Thoracic aorta (tissue), 2 donors: ENCODE data around the gene TUBG1. TPM values are rescaled to one million over a fixed set of nuclear protein-coding genes. Genes with fewer than 3 reads are reported as not detected.
"Not testable (repeated sequence)": the region's sequence is repeated elsewhere in the genome, so short reads cannot be mapped to it uniquely, and the experiment has no call there.

Source experiments
- ATAC-seq: fragments of 150-250 bp; one replicate; pipeline ENCODE4 v1.8.0; 2017; ENCODE audit warnings: low read depth; ENCODE audit not compliant: insufficient number of reproducible peaks, low FRiP score
- DNase-seq: peaks from one replicate; pipeline ENCODE4 v3.0.0-alpha.2; 2020; ENCODE audit warnings: low spot score
- H3K27ac ChIP-seq, 2 donors: fragments of 200-600 bp; sonication (generic); 1 replicate in 1 of 2; 2 replicates in 1 of 2; pipeline ENCODE4 v1.5.1; 2016; ENCODE audit warnings: mild to moderate bottlenecking in 2 of 2, moderate library complexity in 2 of 2
- H3K27me3 ChIP-seq: fragments of 200-600 bp; sonication (generic); replicated peaks from 2 replicates; pipeline ENCODE4 v1.6.0; 2016; ENCODE audit warnings: mild to moderate bottlenecking; ENCODE audit not compliant: insufficient read depth
- H3K36me3 ChIP-seq: fragments of 200-600 bp; sonication (generic); one replicate; pipeline ENCODE4 v1.5.1; 2016
- H3K4me1 ChIP-seq, 2 donors: fragments of 200-600 bp; sonication (generic); 1 replicate in 1 of 2; 2 replicates in 1 of 2; pipeline versions ENCODE4 v1.5.1 to v1.6.0; 2016; ENCODE audit warnings: low read depth in 2 of 2, mild to moderate bottlenecking in 1 of 2; ENCODE audit not compliant: control insufficient read depth in 1 of 2
- H3K4me3 ChIP-seq: fragments of 200-600 bp; sonication (generic); 2 replicates; pipeline ENCODE4 v1.5.1; 2016; ENCODE audit warnings: mild to moderate bottlenecking
- H3K9me3 ChIP-seq: fragments of 200-600 bp; sonication (generic); 2 replicates; pipeline ENCODE4 v1.5.1; 2016
- CTCF ChIP-seq: fragments of 200-600 bp; sonication (generic); IDR thresholded peaks from one replicate; pipeline ENCODE4 v1.5.1; 2019; ENCODE audit warnings: antibody characterized with exemption
- total RNA-seq, 2 donors: library from RNA; depleted of rRNA; stranded (reverse); fragments of >200 nt; gene quantifications; one replicate each; pipeline versions ENCODE4 v1.1.0 to v1.2.3, GENCODE V29; 2016

Gene TUBG1
- total RNA-seq, 2 donors from 2014 or later: 26.7 to 47.0 TPM

- no peak for TF ChIP-seq CTCF
- ATAC-seq (peak; percentile 57), DNase-seq (no peak)
Observed at GRCh38 chr17:42659079-42659931, 49.8 kb downstream of the TUBG1 start, which contains the start of gene TUBG2. Gene TUBG2, plus strand, starts transcription at chr17:42659284. Its CDS starts 220 bp downstream, at chr17:42659504.

GRCh38 chr17:42659932-42660274 is 50.4 kb downstream of the TUBG1 start:
- not testable (repeated sequence) for H3K36me3 ChIP-seq, H3K9me3 ChIP-seq, ATAC-seq, DNase-seq, H3K27me3 ChIP-seq
- Histone ChIP-seq H3K4me1 (peaks cover 13 to 20% of the 10 kb centered on the region in 2 donors), H3K27ac (peak overlapping the region; percentile 87), H3K4me3 (peak overlapping the region; percentile 88)

More at GRCh38 chr17:42659079-42659931, 49.8 kb downstream of the TUBG1 start, which contains the start of gene TUBG2:
- H3K9me3 ChIP-seq: no peaks in the 10 kb centered on the region
- H3K27ac ChIP-seq: peak within 1 kb of the TSS; percentile 87
- peak within 1 kb of the TSS; percentile 88 for H3K4me3 ChIP-seq
- H3K36me3 ChIP-seq: peaks cover 5% of the 10 kb centered on the region
- no peaks in the 10 kb centered on the region for H3K27me3 ChIP-seq
- H3K4me1 ChIP-seq: peaks cover 13 to 21% of the 10 kb centered on the region in 2 donors

GRCh38 chr17:42660692-42661345 is 51.3 kb downstream of the TUBG1 start:
- Histone ChIP-seq H3K9me3 (no peaks in the 10 kb centered on the region), H3K4me3 (peak overlapping the region; percentile 33), H3K4me1 (peaks cover 13 to 29% of the 10 kb centered on the region in 2 donors), H3K27me3 (no peaks in the 10 kb centered on the region), H3K36me3 (peaks cover 7% of the 10 kb centered on the region), H3K27ac (peak overlapping the region; percentile 22 to 54)
- no peak for TF ChIP-seq CTCF
- ATAC-seq (no peak), DNase-seq (no peak)

Other genes starting within 250 kb of the TUBG1 start
- 100 to 1,000 TPM; 217 to 360 TPM for gene STAT3, start 221.2 kb upstream of the TUBG1 start, total RNA-seq
- 100 to 1,000 TPM; 579 to 938 TPM for gene CAVIN1, start 186.4 kb upstream of the TUBG1 start, total RNA-seq
- gene ATP6V0A1, start 150.8 kb upstream of the TUBG1 start, total RNA-seq: 10 to 100 TPM; 63.2 to 95.6 TPM
- gene NAGLU, start 73.4 kb upstream of the TUBG1 start, total RNA-seq: 100 to 1,000 TPM in 1 of 2 donors, 10 to 100 TPM in 1; 86.7 to 130 TPM
- gene HSD17B1, start 56.8 kb upstream of the TUBG1 start, total RNA-seq: 1 to 10 TPM in 1 of 2 donors, under 1 TPM in 1; 0.14 to 2.8 TPM
- 10 to 100 TPM; 20.8 to 21.1 TPM for gene COASY, start 47.5 kb upstream of the TUBG1 start, total RNA-seq
- gene MLX, start 42.6 kb upstream of the TUBG1 start, total RNA-seq: 10 to 100 TPM; 31.5 to 41.2 TPM
- gene PSMC3IP, start 32.0 kb upstream of the TUBG1 start, total RNA-seq: 1 to 10 TPM in 1 of 2 donors, not detected in 1; 6.6 TPM
- 10 to 100 TPM; 49.0 to 60.4 TPM for gene RETREG3, start 309 bp upstream of the TUBG1 start, total RNA-seq
- 10 to 100 TPM; 47.2 to 49.0 TPM for gene TUBG2, start 49.6 kb downstream of the TUBG1 start, total RNA-seq
- 10 to 100 TPM; 54.8 to 59.2 TPM for gene PLEKHH3, start 67.3 kb downstream of the TUBG1 start, total RNA-seq
- gene CCR10, start 72.2 kb downstream of the TUBG1 start, total RNA-seq: 1 to 10 TPM; 3.2 to 3.4 TPM
- gene CNTNAP1, start 72.8 kb downstream of the TUBG1 start, total RNA-seq: 10 to 100 TPM in 1 of 2 donors, 1 to 10 TPM in 1; 9.1 to 19.6 TPM
- gene EZH1, start 135.4 kb downstream of the TUBG1 start, total RNA-seq: 10 to 100 TPM; 66.3 to 75.2 TPM
- 10 to 100 TPM; 11.0 to 32.3 TPM for gene RAMP2, start 151.5 kb downstream of the TUBG1 start, total RNA-seq
- gene VPS25, start 163.8 kb downstream of the TUBG1 start, total RNA-seq: 10 to 100 TPM; 18.5 to 24.2 TPM
- gene WNK4, start 170.9 kb downstream of the TUBG1 start, total RNA-seq: not detected
- gene COA3, start 189.0 kb downstream of the TUBG1 start, total RNA-seq: 10 to 100 TPM; 34.3 to 36.1 TPM
- not detected for gene CNTD1, start 189.2 kb downstream of the TUBG1 start, total RNA-seq
- 100 to 1,000 TPM in 1 of 2 donors, 10 to 100 TPM in 1; 99.6 to 122 TPM for gene BECN1, start 214.6 kb downstream of the TUBG1 start, total RNA-seq
- gene PSME3, start 223.7 kb downstream of the TUBG1 start, total RNA-seq: 10 to 100 TPM; 41.2 to 82.5 TPM
- gene AOC2, start 234.9 kb downstream of the TUBG1 start, total RNA-seq: 1 to 10 TPM in 1 of 2 donors, under 1 TPM in 1; 0.68 to 2.8 TPM
- 100 to 1,000 TPM; 117 to 146 TPM for gene AOC3, start 241.5 kb downstream of the TUBG1 start, total RNA-seq